OCI-LY1 (cell line): ENCODE results near the gene ITPK1.

Experiments used
- H2AFZ ChIP-seq: fragments of 200-600 bp; sonication (generic), shearing (Covaris generic); 2 replicates; pipeline ENCODE4 v1.6.0; 2014; ENCODE audit warnings: antibody characterized with exemption, mild to moderate bottlenecking, low read length
- H3F3A ChIP-seq: fragments of 200-600 bp; sonication (generic), shearing (Covaris generic); 2 replicates; pipeline ENCODE4 v1.6.0; 2014; ENCODE audit warnings: mild to moderate bottlenecking, antibody characterized with exemption, low read length, moderate library complexity; ENCODE audit not compliant: insufficient read depth
- H3K27ac ChIP-seq: fragments of 200-600 bp; sonication (generic); 2 replicates; pipeline ENCODE4 v1.5.1; 2014; ENCODE audit warnings: low read length, mixed run types, mild to moderate bottlenecking, low read depth; ENCODE audit not compliant: poor library complexity, severe bottlenecking
- H3K27me3 ChIP-seq: fragments of 200-600 bp; sonication (generic); 2 replicates; pipeline ENCODE4 v1.6.0; 2014; ENCODE audit warnings: antibody characterized with exemption, mild to moderate bottlenecking, low read length, moderate library complexity; ENCODE audit not compliant: insufficient read depth
- H3K36me3 ChIP-seq: fragments of 200-600 bp; sonication (generic); 2 replicates; pipeline ENCODE4 v1.6.1; 2014; ENCODE audit warnings: mild to moderate bottlenecking, antibody characterized with exemption, low read length, moderate library complexity, mixed read lengths; ENCODE audit not compliant: insufficient read depth
- H3K4me1 ChIP-seq: fragments of 200-600 bp; sonication (generic); 2 replicates; pipeline ENCODE4 v1.5.1; 2014; ENCODE audit warnings: mild to moderate bottlenecking, low read length, moderate library complexity; ENCODE audit not compliant: insufficient read depth, severe bottlenecking
- H3K4me2 ChIP-seq: fragments of 200-600 bp; sonication (generic), shearing (Covaris generic); 2 replicates; pipeline ENCODE4 v1.6.1; 2014; ENCODE audit warnings: low read length
- H3K4me3 ChIP-seq: fragments of 200-600 bp; sonication (generic); 2 replicates; pipeline ENCODE4 v1.5.1; 2014; ENCODE audit warnings: low read length, low read depth, mild to moderate bottlenecking, mixed read lengths; ENCODE audit not compliant: poor library complexity, severe bottlenecking
- H3K79me2 ChIP-seq: fragments of 200-600 bp; shearing (Covaris generic); 2 replicates; pipeline ENCODE4 v1.6.1; 2016; ENCODE audit warnings: mixed run types, low read length, mixed read lengths; ENCODE audit not compliant: insufficient read depth
- H3K9ac ChIP-seq: fragments of 200-600 bp; sonication (generic), shearing (Covaris generic); 2 replicates; pipeline ENCODE4 v1.6.1; 2014; ENCODE audit warnings: mild to moderate bottlenecking, low read length, mixed read lengths
- H3K9me2 ChIP-seq: fragments of 200-600 bp; sonication (generic), shearing (Covaris generic); 2 replicates; pipeline ENCODE4 v1.6.1; 2014; ENCODE audit warnings: low read depth, mild to moderate bottlenecking, low read length, mixed read lengths
- H3K9me3 ChIP-seq: fragments of 200-600 bp; shearing (Covaris generic); 2 replicates; pipeline ENCODE4 v1.6.1; 2014; ENCODE audit warnings: low read length, mixed read lengths
- H4K20me1 ChIP-seq: fragments of 200-600 bp; sonication (generic), shearing (Covaris generic); 2 replicates; pipeline ENCODE4 v1.6.0; 2016; ENCODE audit warnings: mild to moderate bottlenecking, low read length; ENCODE audit not compliant: insufficient read depth
- CTCF ChIP-seq: fragments of 200-600 bp; sonication (generic), shearing (Covaris generic); IDR thresholded peaks from 2 replicates; pipeline ENCODE4 v1.5.1; 2017; ENCODE audit warnings: mild to moderate bottlenecking, antibody characterized with exemption, low read length, moderate library complexity, mixed read lengths
- EZH2 ChIP-seq: fragments of 200-600 bp; sonication (generic), shearing (Covaris generic); IDR thresholded peaks from 2 replicates; pipeline ENCODE4 v1.8.0; 2017; ENCODE audit warnings: borderline replicate concordance, mixed run types, mild to moderate bottlenecking, antibody characterized with exemption, low read length, moderate library complexity, mixed read lengths

The ITPK1 gene

DNA sequence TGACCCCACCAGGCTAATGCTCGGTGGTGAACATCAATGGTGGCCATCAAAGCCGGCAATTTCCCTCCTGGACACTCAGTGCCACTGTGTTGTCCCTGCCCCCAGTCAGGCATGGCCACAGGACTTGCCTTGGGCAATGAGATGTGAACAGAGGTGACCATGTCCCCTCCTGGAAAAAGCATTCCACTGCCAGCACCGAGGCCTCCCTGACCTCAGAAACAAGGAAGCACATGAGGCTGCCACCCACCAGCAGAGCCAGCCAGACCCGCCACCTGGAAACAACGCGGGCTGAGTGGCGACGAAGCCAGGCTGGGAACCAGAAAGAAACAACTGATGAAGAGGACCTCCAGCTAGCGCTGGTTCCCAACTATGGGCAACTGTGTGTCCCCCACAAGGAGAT lies 31.8 kb downstream of the ITPK1 start:
- no peaks in the 10 kb centered on the region for H4K20me1 ChIP-seq
- H3K9me2 ChIP-seq: no peaks in the 10 kb centered on the region
- H3K4me2 ChIP-seq: no peak overlapping the region
- H3K27me3 ChIP-seq: peaks cover 6% of the 10 kb centered on the region; the same call in 1 of the 2 replicates
- no peaks in the 10 kb centered on the region for H3K36me3 ChIP-seq
- H3F3A ChIP-seq: no peaks in the 10 kb centered on the region
- TF ChIP-seq EZH2 (no peak), CTCF (no peak)
- H3K9ac ChIP-seq: no peak overlapping the region
- H3K4me3 ChIP-seq: no peak overlapping the region
- no peak overlapping the region for H3K27ac ChIP-seq
- no peaks in the 10 kb centered on the region for H3K79me2 ChIP-seq
- H2AFZ ChIP-seq: no peak overlapping the region
- H3K9me3 ChIP-seq: no peaks in the 10 kb centered on the region
- no peaks in the 10 kb centered on the region for H3K4me1 ChIP-seq

- no peak overlapping the region for H3K27ac ChIP-seq
- H3K4me2 ChIP-seq: no peak overlapping the region
- H3K9me3 ChIP-seq: no peaks in the 10 kb centered on the region
- H3K27me3 ChIP-seq: peaks cover 6% of the 10 kb centered on the region; the same call in 1 of the 2 replicates
- no peak overlapping the region for H3K9ac ChIP-seq
- H3K4me3 ChIP-seq: no peak overlapping the region
- no peaks in the 10 kb centered on the region for H3K4me1 ChIP-seq
- H3K9me2 ChIP-seq: no peaks in the 10 kb centered on the region
- no peaks in the 10 kb centered on the region for H3F3A ChIP-seq
- H3K36me3 ChIP-seq: no peaks in the 10 kb centered on the region
- no peaks in the 10 kb centered on the region for H3K79me2 ChIP-seq
- no peaks in the 10 kb centered on the region for H4K20me1 ChIP-seq
- no peak overlapping the region for H2AFZ ChIP-seq
- TF ChIP-seq CTCF: no peak
- no peak for TF ChIP-seq EZH2
These were observed 33.1 kb downstream of the ITPK1 start for GRCh38 chr14:93082576-93083001.

DNA sequence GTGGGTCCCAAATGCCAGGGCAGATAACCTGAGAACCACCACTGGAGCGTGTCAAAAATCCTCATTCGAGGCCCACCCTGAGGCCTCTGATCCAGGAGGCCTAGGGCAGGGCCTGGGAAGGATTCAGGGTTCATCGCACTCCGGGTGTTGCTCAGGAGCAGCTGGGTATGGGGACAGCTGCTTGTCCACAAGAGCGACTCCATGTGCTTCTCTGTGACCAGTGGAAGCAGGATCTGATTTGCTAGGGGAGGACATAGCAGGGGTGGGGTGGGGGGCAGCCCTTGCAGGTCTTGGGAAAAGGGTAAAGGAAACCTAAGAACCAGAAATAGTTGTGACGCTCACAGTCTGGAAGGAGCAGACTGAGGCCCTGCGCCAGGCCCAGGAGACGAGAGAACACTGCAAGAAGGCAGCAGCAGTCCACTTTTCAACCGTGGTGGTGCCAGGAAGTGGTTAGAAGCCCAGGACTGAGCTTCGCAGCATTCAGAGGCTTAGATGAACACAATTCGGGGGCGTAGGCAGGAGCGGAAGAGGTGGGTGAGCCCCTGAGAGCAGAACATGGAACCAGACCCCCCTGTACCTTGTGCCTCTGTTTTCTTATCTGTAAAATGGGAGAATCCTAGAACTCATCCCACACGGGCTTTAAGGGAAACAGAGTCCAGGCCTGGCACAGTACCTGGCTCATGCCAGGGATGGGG lies 33.7 kb downstream of the ITPK1 start:
- H3F3A ChIP-seq: no peaks in the 10 kb centered on the region
- no peaks in the 10 kb centered on the region for H3K9me2 ChIP-seq
- H3K36me3 ChIP-seq: no peaks in the 10 kb centered on the region
- H3K79me2 ChIP-seq: no peaks in the 10 kb centered on the region
- TF ChIP-seq CTCF: no peak
- TF ChIP-seq EZH2: no peak
- H3K27ac ChIP-seq: no peak overlapping the region
- H2AFZ ChIP-seq: no peak overlapping the region
- H3K4me3 ChIP-seq: no peak overlapping the region
- H3K9me3 ChIP-seq: no peaks in the 10 kb centered on the region
- no peaks in the 10 kb centered on the region for H3K4me1 ChIP-seq
- H3K9ac ChIP-seq: no peak overlapping the region
- no peaks in the 10 kb centered on the region for H4K20me1 ChIP-seq
- peaks cover 6% of the 10 kb centered on the region; the same call in 1 of the 2 replicates for H3K27me3 ChIP-seq
- H3K4me2 ChIP-seq: no peak overlapping the region
